ENCODE data around the gene ABCF3. TPM values are rescaled to one million over a fixed set of nuclear protein-coding genes. Genes with fewer than 3 reads are reported as not detected.

ABCF3 gene
- total RNA-seq, 1 experiment from 2014 or later, result 56.1 TPM

- no peak overlapping the region for H3K9ac ChIP-seq (ENCODE audit: extremely low read depth, insufficient read length, low read length)
- no peak overlapping the region for H2BK120ac ChIP-seq (ENCODE audit: low read depth, low read length, poor library complexity, severe bottlenecking)
- H3K4ac ChIP-seq (ENCODE audit: low read depth, low read length), result no peak overlapping the region
- no peak overlapping the region for H4K8ac ChIP-seq (replicated peaks; ENCODE audit: insufficient read length, low read depth, low read length)
- Mint-ChIP-seq H3K4me1 (peaks cover 2 to 6% of the 10 kb centered on the region in 2 experiments), H3K36me3 (ENCODE audit: insufficient read depth in 1 of 3, low read depth in 3 of 3) (no peaks in the 10 kb centered on the region), H3K27ac (no peak overlapping the region), H3K27me3 (ENCODE audit: low read depth) (peaks cover 71% of the 10 kb centered on the region), H3K4me3 (peak overlapping the region; percentile 23 to 65; a peak in 3 of 5 replicates), H3K9me3 (no peaks in the 10 kb centered on the region)
- no peaks in the 10 kb centered on the region for H3K4me1 ChIP-seq (ENCODE audit: insufficient read depth, low read length)
- no peak overlapping the region for H2AK5ac ChIP-seq (ENCODE audit: insufficient read length, low read length)
- no peak overlapping the region for H2BK5ac ChIP-seq (ENCODE audit: insufficient read length, low read length)
- TF ChIP-seq, protein P1, sequence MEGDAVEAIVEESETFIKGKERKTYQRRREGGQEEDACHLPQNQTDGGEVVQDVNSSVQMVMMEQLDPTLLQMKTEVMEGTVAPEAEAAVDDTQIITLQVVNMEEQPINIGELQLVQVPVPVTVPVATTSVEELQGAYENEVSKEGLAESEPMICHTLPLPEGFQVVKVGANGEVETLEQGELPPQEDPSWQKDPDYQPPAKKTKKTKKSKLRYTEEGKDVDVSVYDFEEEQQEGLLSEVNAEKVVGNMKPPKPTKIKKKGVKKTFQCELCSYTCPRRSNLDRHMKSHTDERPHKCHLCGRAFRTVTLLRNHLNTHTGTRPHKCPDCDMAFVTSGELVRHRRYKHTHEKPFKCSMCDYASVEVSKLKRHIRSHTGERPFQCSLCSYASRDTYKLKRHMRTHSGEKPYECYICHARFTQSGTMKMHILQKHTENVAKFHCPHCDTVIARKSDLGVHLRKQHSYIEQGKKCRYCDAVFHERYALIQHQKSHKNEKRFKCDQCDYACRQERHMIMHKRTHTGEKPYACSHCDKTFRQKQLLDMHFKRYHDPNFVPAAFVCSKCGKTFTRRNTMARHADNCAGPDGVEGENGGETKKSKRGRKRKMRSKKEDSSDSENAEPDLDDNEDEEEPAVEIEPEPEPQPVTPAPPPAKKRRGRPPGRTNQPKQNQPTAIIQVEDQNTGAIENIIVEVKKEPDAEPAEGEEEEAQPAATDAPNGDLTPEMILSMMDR (conservative IDR thresholded peaks at IDR 0.05), result no peak
- no peak overlapping the region for H2BK15ac ChIP-seq (ENCODE audit: low read depth, low read length)
- no peaks in the 10 kb centered on the region for H3K79me1 ChIP-seq (ENCODE audit: insufficient read depth, low read depth, low read length, poor library complexity, severe bottlenecking)
- no peak overlapping the region for H3K14ac ChIP-seq (ENCODE audit: insufficient read depth, low read length)
- H2BK20ac ChIP-seq (ENCODE audit: low read depth, low read length, poor library complexity, severe bottlenecking), result no peak overlapping the region
- H3K18ac ChIP-seq (ENCODE audit: insufficient read length, low read depth, low read length), result no peak overlapping the region
- H4K5ac ChIP-seq (ENCODE audit: insufficient read length, low read depth, low read length), result no peak overlapping the region
- no peak overlapping the region for H3K56ac ChIP-seq (ENCODE audit: insufficient read length, low read depth, low read length)
- no CpG with 5 or more reads among the region's 61 CpGs for WGBS (ENCODE audit: extremely low coverage, insufficient read length, low lambda C conversion rate)
- no peak overlapping the region for H3K27ac ChIP-seq (ENCODE audit: insufficient read length, low read depth, low read length)
- H3K9me3 ChIP-seq (ENCODE audit: control insufficient read depth, low read depth, low read length), result no peaks in the 10 kb centered on the region
- peak overlapping the region; percentile 65 for H3K4me2 ChIP-seq (ENCODE audit: insufficient read depth, insufficient read length, low read length)
- H2AFZ ChIP-seq (ENCODE audit: low read length), result no peak overlapping the region
- peaks cover 37% of the 10 kb centered on the region for H3K27me3 ChIP-seq (ENCODE audit: insufficient read depth, low read length)
- H4K91ac ChIP-seq (ENCODE audit: insufficient read length, low read depth, low read length), result no peak overlapping the region
- H3K23ac ChIP-seq (ENCODE audit: insufficient read length, low read depth, low read length), result no peak overlapping the region
- DNase-seq, result no peak
- H3T11ph ChIP-seq (ENCODE audit: low read length), result no peak overlapping the region
- no peak overlapping the region for H2BK12ac ChIP-seq (ENCODE audit: insufficient read length, low read depth, low read length)
- no peaks in the 10 kb centered on the region for H3K79me2 ChIP-seq (ENCODE audit: insufficient read depth, low read length)
- H4K20me1 ChIP-seq (ENCODE audit: control insufficient read depth, insufficient read depth, insufficient read length), result no peaks in the 10 kb centered on the region
- peaks cover 15% of the 10 kb centered on the region for H3K23me2 ChIP-seq (ENCODE audit: insufficient read length, low read depth, low read length, poor library complexity, severe bottlenecking)
Measured at GRCh38 chr3:184230081-184230602, 44.1 kb downstream of the ABCF3 start.
